Ovary (tissue), 9 donors: Measurements from ENCODE around the gene PHLDA2. TPM values are rescaled to one million over a fixed set of nuclear protein-coding genes. Genes with fewer than 3 reads are reported as not detected.

Experiments
- DNase-seq, 5 donors: peaks; one replicate each; pipeline ENCODE4 v3.0.0-alpha.2; 2019 to 2020
- H3K27ac ChIP-seq, 2 donors: fragments of 200-600 bp; one replicate each; pipeline versions ENCODE4 v1.5.1 to v1.8.0; 2019 to 2022
- H3K27me3 ChIP-seq: fragments of 200-600 bp; one replicate; pipeline ENCODE4 v1.8.0; 2022
- H3K36me3 ChIP-seq: fragments of 200-600 bp; sonication (generic); one replicate; pipeline ENCODE4 v1.5.1; 2019
- H3K4me1 ChIP-seq: one replicate; pipeline ENCODE4 v1.8.1; 2013; ENCODE audit warnings: mild to moderate bottlenecking, moderate library complexity; ENCODE audit not compliant: insufficient read depth
- H3K4me3 ChIP-seq: fragments of 200-600 bp; sonication (generic); one replicate; pipeline ENCODE4 v1.5.1; 2017
- H3K9me3 ChIP-seq, 2 donors: fragments of 200-600 bp in 1 of 2; sonication (generic) in 1 of 2; one replicate each; pipeline versions ENCODE4 v1.5.1 to v1.8.1; 2013 to 2019; ENCODE audit warnings: mild to moderate bottlenecking in 1 of 2, moderate library complexity in 1 of 2
- EP300 ChIP-seq: sonication (generic); formaldehyde crosslinking; IDR thresholded peaks from one replicate; pipeline ENCODE4 v1.6.1; 2017; ENCODE audit warnings: antibody characterized with exemption
- POLR2A ChIP-seq: fragments of 450-650 bp; IDR thresholded peaks from one replicate; pipeline ENCODE4 v1.6.1; 2017; ENCODE audit warnings: antibody characterized with exemption, mild to moderate bottlenecking, moderate library complexity
- WGBS, 3 donors: extraction: QIAGEN DNeasy Blood & Tissue Kit in 1 of 3; methylation state at CpG; one replicate each; pipeline versions ENCODE4 v1.1.5 to v1.1.7; 2013 to 2017; 5-methylcytosine and 5-hydroxymethylcytosine counted together
- intact Hi-C, 4 donors: fragments of 100-400 bp; cut with DNase I; formaldehyde crosslinking; loops; one replicate each; pipeline versions ENCODE4 v1.11.0 to v1.15.1; 2022 to 2023
- polyA plus RNA-seq, 2 donors: library from polyadenylated mRNA; stranded (reverse); fragments of 200-250 nt in 1 of 2; fragments of 350-450 nt in 1 of 2; fragmentation: Illumina TruSeq in 1 of 2; extraction: RNeasy Lipid Tissue Mini Kit (QIAGEN cat#74804) in 1 of 2; gene quantifications; one replicate each; pipeline ENCODE4 v1.2.3, GENCODE V29; 2013 to 2014
- total RNA-seq, 7 donors: library from RNA; depleted of rRNA in 2 of 7; stranded (reverse); fragments of >200 nt in 2 of 7; fragmentation: NEBNext Ultra II Directional in 3 of 7; extraction: Animal tissue kit (Norgen Biotek cat#: 25700) in 3 of 7; gene quantifications; one replicate each; pipeline versions ENCODE4 v1.1.0 to v1.2.4, GENCODE V29; 2016 to 2023
- TF ChIP-seq, protein P1 (sequence below), 3 donors: fragments of 450-650 bp in 2 of 3; fragments of 200-600 bp in 1 of 3; IDR thresholded peaks; one replicate each; pipeline versions ENCODE4 v1.5.1 to v1.8.0; 2016 to 2022; ENCODE audit warnings: antibody characterized with exemption in 3 of 3, mild to moderate bottlenecking in 1 of 3
- donor health status: DM: no; HTN: no; CAD: no; lungs with moderate emphysema.
- donor health status: DM: no; HTN: no; CAD: no.
- donor health status: Bipolar disorder and iron deficiency.
- donor health status: DM: yes; HTN: yes; CAD: no.
- donor health status: DM: no; HTN: no; CAD: no.
- donor health status: DM: yes; HTN: yes; CAD: no.

PHLDA2 gene
- total and polyA plus RNA-seq, 9 donors: 0.60 to 11.3 (median 1.7) TPM; not detected in 1

- H3K4me1 ChIP-seq: no peaks in the 10 kb centered on the region
- H3K4me3 ChIP-seq: no peak overlapping the region
- no peaks in the 10 kb centered on the region for H3K36me3 ChIP-seq
- DNase-seq: peak in 3 of 5 donors; percentile 11 to 30 (median 14)
- no peaks in the 10 kb centered on the region for H3K27me3 ChIP-seq
- no peaks in the 10 kb centered on the region for H3K9me3 ChIP-seq
- 75 to 76% (median 75%) methylated on average over 14 of the region's 14 CpGs for WGBS, 3 donors
- intact Hi-C loops: no loop called here
- no peak overlapping the region for H3K27ac ChIP-seq
- TF ChIP-seq, protein P1, sequence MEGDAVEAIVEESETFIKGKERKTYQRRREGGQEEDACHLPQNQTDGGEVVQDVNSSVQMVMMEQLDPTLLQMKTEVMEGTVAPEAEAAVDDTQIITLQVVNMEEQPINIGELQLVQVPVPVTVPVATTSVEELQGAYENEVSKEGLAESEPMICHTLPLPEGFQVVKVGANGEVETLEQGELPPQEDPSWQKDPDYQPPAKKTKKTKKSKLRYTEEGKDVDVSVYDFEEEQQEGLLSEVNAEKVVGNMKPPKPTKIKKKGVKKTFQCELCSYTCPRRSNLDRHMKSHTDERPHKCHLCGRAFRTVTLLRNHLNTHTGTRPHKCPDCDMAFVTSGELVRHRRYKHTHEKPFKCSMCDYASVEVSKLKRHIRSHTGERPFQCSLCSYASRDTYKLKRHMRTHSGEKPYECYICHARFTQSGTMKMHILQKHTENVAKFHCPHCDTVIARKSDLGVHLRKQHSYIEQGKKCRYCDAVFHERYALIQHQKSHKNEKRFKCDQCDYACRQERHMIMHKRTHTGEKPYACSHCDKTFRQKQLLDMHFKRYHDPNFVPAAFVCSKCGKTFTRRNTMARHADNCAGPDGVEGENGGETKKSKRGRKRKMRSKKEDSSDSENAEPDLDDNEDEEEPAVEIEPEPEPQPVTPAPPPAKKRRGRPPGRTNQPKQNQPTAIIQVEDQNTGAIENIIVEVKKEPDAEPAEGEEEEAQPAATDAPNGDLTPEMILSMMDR (IDR thresholded peaks at IDR 0.05): no peak
- TF ChIP-seq EP300 (no peak), POLR2A (no peak)
Observed at GRCh38 chr11:2934611-2935239, 5.5 kb upstream of the PHLDA2 start.

DNA sequence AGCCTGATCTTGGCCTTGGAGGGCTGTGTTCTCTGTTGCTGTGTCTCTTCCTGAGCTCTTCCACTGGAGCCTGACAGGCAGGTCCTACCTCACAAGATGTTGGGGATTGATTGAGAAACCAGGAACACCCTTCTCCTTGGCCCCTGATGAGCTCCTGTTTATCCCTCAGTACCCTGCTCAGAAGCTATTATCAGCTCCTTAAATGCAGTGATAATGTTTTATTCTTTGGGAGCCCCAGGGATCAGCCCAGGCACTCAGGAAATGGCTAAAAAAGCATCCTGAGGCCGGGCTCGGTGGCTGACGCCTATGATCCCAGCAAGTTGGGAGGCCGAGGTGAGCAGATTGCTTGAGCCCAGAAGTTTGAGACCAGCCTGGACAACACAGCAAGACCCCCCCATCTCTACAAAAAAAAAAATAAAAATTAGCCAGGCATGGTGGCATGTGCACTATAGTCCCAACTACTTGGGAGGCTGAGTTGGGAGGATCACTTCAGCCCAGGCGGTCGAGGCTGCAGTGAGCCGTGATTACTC lies 4.9 kb upstream of the PHLDA2 start:
- peak in 1 of 5 donors; percentile 4 for DNase-seq
- H3K9me3 ChIP-seq: no peaks in the 10 kb centered on the region
- no peak overlapping the region for H3K27ac ChIP-seq
- intact Hi-C loops: no loop called here
- TF ChIP-seq, protein P1 (IDR thresholded peaks at IDR 0.05): no peak
- TF ChIP-seq POLR2A: no peak
- no peak for TF ChIP-seq EP300
- H3K36me3 ChIP-seq: no peaks in the 10 kb centered on the region
- H3K27me3 ChIP-seq: no peaks in the 10 kb centered on the region
- H3K4me1 ChIP-seq: no peaks in the 10 kb centered on the region
- no peak overlapping the region for H3K4me3 ChIP-seq
- WGBS, 3 donors: 85 to 90% (median 87%) methylated on average over 7 of the region's 7 CpGs

- no peaks in the 10 kb centered on the region for H3K4me1 ChIP-seq
- DNase-seq: peak in 2 of 5 donors; percentile 24 to 41
- no peaks in the 10 kb centered on the region for H3K9me3 ChIP-seq
- TF ChIP-seq POLR2A (no peak), EP300 (no peak)
- TF ChIP-seq, protein P1 (IDR thresholded peaks at IDR 0.05): no peak
- H3K27ac ChIP-seq: no peak overlapping the region
- H3K36me3 ChIP-seq: no peaks in the 10 kb centered on the region
- no peaks in the 10 kb centered on the region for H3K27me3 ChIP-seq
- intact Hi-C loops: no loop called here
- H3K4me3 ChIP-seq: no peak overlapping the region
- 47 to 53% (median 49%) methylated on average over 11 to 12 of the region's 12 CpGs for WGBS, 3 donors
Observed at GRCh38 chr11:2933375-2934020, 4.3 kb upstream of the PHLDA2 start.

DNA sequence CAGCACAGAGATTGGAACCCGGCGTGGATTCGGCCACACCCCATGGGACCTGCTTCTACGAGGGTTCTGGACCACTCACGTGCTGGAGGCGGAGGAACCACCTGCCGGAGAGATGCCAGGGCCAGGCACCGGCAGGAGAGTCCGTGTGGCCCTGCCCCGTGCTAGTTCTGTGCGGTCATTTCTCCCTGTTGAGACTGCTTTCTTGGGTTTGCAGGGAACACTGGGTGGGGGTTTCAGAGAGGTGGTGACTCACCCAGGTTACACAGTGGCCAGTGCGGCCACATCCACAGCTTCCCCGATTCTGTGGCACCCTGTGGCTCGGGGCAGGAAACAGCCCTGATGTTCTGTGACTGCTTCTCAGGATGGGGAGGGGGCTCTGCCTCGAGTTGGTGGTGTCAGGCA lies 3.6 kb upstream of the PHLDA2 start:
- WGBS, 3 donors: 43 to 54% (median 47%) methylated on average over 15 of the region's 15 CpGs
- Histone ChIP-seq H3K9me3 (no peaks in the 10 kb centered on the region), H3K4me3 (no peak overlapping the region), H3K27me3 (no peaks in the 10 kb centered on the region), H3K27ac (no peak overlapping the region), H3K36me3 (no peaks in the 10 kb centered on the region), H3K4me1 (no peaks in the 10 kb centered on the region)
- peak in 1 of 5 donors; percentile 33 for DNase-seq
- TF ChIP-seq, protein P1 (IDR thresholded peaks at IDR 0.05): no peak
- TF ChIP-seq POLR2A: no peak
- no peak for TF ChIP-seq EP300
- intact Hi-C loops: no loop called here
